Body of pancreas (tissue), 4 donors: ENCODE results near the gene B3GNT4. TPM values are rescaled to one million over a fixed set of nuclear protein-coding genes. Genes with fewer than 3 reads are reported as not detected.
A peak's percentile ranks its signal among the peaks of the same experiment; 100 is the strongest.

ENCODE experiments used
- ATAC-seq: fragments of 150-250 bp; one replicate; pipeline ENCODE4 v1.9.1; 2016
- DNase-seq, 4 donors: peaks; one replicate each; pipeline ENCODE4 v3.0.0-alpha.2; 2019
- H3K27ac ChIP-seq, 4 donors: fragments of 200-600 bp; sonication (generic); 1 replicate in 3 of 4; 2 replicates in 1 of 4; pipeline versions ENCODE4 v1.5.1 to v1.6.1; 2016 to 2019; ENCODE audit warnings: mild to moderate bottlenecking in 1 of 4, mixed read lengths in 1 of 4, moderate library complexity in 1 of 4
- H3K27me3 ChIP-seq, 2 donors: fragments of 200-600 bp; sonication (generic); one replicate each; pipeline ENCODE4 v1.6.0; 2016; ENCODE audit warnings: mild to moderate bottlenecking in 1 of 2
- H3K36me3 ChIP-seq, 2 donors: fragments of 200-600 bp; sonication (generic); replicated peaks in 1 of 2; 2 replicates each; pipeline ENCODE4 v1.5.1; 2016; ENCODE audit warnings: low read depth in 2 of 2; ENCODE audit not compliant: insufficient read depth in 1 of 2
- H3K4me1 ChIP-seq: fragments of 200-600 bp; sonication (generic); one replicate; pipeline ENCODE4 v1.6.0; 2016
- H3K4me3 ChIP-seq, 2 donors: fragments of 200-600 bp; sonication (generic); 1 replicate in 1 of 2; 2 replicates in 1 of 2; pipeline ENCODE4 v1.5.1; 2016 to 2019
- H3K9me3 ChIP-seq, 3 donors: fragments of 200-600 bp; sonication (generic); 1 replicate in 2 of 3; 2 replicates in 1 of 3; pipeline ENCODE4 v1.5.1; 2016
- CTCF ChIP-seq, 7 experiments: fragments of 450-650 bp in 4 of 7; fragments of 200-600 bp in 3 of 7; sonication (generic) in 3 of 7; IDR thresholded peaks; one replicate each; pipeline ENCODE4 v1.5.1; 2016 to 2019; ENCODE audit warnings: antibody characterized with exemption in 7 of 7
- POLR2A ChIP-seq, 3 donors: fragments of 450-650 bp; IDR thresholded peaks; one replicate each; pipeline ENCODE4 v1.6.1; 2016; ENCODE audit warnings: antibody characterized with exemption in 3 of 3, mild to moderate bottlenecking in 2 of 3
- WGBS, 2 donors: methylation state at CpG; one replicate each; pipeline ENCODE4 v1.1.5; 2017; 5-methylcytosine and 5-hydroxymethylcytosine counted together
- intact Hi-C: fragments of 100-400 bp; cut with DNase I; formaldehyde crosslinking; loops from one replicate; pipeline ENCODE4 v1.15.1; 2023
- total RNA-seq, 2 donors: library from RNA; depleted of rRNA; stranded (reverse); fragments of >200 nt; gene quantifications; one replicate each; pipeline ENCODE4 v1.1.0, GENCODE V29; 2016

The B3GNT4 gene
- total RNA-seq, result not detected

GRCh38 chr12:122203301-122204166 is at the start of gene B3GNT4:
TSS of gene B3GNT4 (plus strand) at chr12:122203709. CDS start at chr12:122204619, 910 bp downstream.
- H3K27me3 ChIP-seq, result peaks cover 0 to 24% of the 10 kb centered on the region in 2 donors

GRCh38 chr12:122155705-122156104 is 47.8 kb upstream of the B3GNT4 start:
- no peaks in the 10 kb centered on the region for H3K4me1 ChIP-seq
- TF ChIP-seq CTCF (IDR thresholded peaks at IDR 0.05), result no peak
- no peak for TF ChIP-seq POLR2A (IDR thresholded peaks at IDR 0.05)
- no peak overlapping the region for H3K27ac ChIP-seq
- 81 to 90% methylated on average over 10 of the region's 10 CpGs for WGBS, 2 donors
- no peaks in the 10 kb centered on the region for H3K36me3 ChIP-seq
- DNase-seq (no peak), ATAC-seq (no peak)
- no peaks in the 10 kb centered on the region for H3K27me3 ChIP-seq
- H3K4me3 ChIP-seq, result no peak overlapping the region
- no peaks in the 10 kb centered on the region for H3K9me3 ChIP-seq
- intact Hi-C loops, result no loop called here

More at GRCh38 chr12:122203301-122204166, at the start of gene B3GNT4:
- Histone ChIP-seq H3K36me3 (peaks cover 2 to 4% of the 10 kb centered on the region in 2 donors), H3K4me1 (peaks cover 21% of the 10 kb centered on the region), H3K9me3 (no peaks in the 10 kb centered on the region), H3K27ac (no peak within 1 kb of the TSS), H3K4me3 (peak within 1 kb of the TSS in 1 of 2 donors; percentile 31)
- ATAC-seq (peak; percentile 73), DNase-seq (peak; percentile 64 to 78 (median 72))
- intact Hi-C loops, result no loop called here
- WGBS, 2 donors, result 1% methylated on average over 82 of the region's 104 CpGs; no CpG with 5 or more reads in 1 of the 2 donors
- no peak for TF ChIP-seq CTCF (IDR thresholded peaks at IDR 0.05)
- TF ChIP-seq POLR2A (IDR thresholded peaks at IDR 0.05), result no peak

GRCh38 chr12:122158700-122159285 is 44.7 kb upstream of the B3GNT4 start:
- TF ChIP-seq CTCF (IDR thresholded peaks at IDR 0.05) (no peak), POLR2A (IDR thresholded peaks at IDR 0.05) (no peak)
- DNase-seq (no peak), ATAC-seq (no peak)
- Histone ChIP-seq H3K4me1 (no peaks in the 10 kb centered on the region), H3K9me3 (no peaks in the 10 kb centered on the region), H3K27ac (no peak overlapping the region), H3K4me3 (no peak overlapping the region), H3K36me3 (no peaks in the 10 kb centered on the region), H3K27me3 (no peaks in the 10 kb centered on the region)
- 88 to 90% methylated on average over 7 of the region's 7 CpGs for WGBS, 2 donors
- intact Hi-C loops, result no loop called here

- Histone ChIP-seq H3K27ac (no peak overlapping the region), H3K4me1 (no peaks in the 10 kb centered on the region), H3K9me3 (no peaks in the 10 kb centered on the region), H3K4me3 (no peak overlapping the region), H3K36me3 (no peaks in the 10 kb centered on the region), H3K27me3 (no peaks in the 10 kb centered on the region)
- DNase-seq (no peak), ATAC-seq (no peak)
- intact Hi-C loops, result no loop called here
- no peak for TF ChIP-seq CTCF (IDR thresholded peaks at IDR 0.05)
- no peak for TF ChIP-seq POLR2A (IDR thresholded peaks at IDR 0.05)
- 67 to 73% methylated on average over 4 of the region's 4 CpGs for WGBS, 2 donors
Observed at GRCh38 chr12:122159882-122160281, 43.6 kb upstream of the B3GNT4 start.
